Gastroesophageal sphincter (tissue), 3 donors: ENCODE measurements around the gene VTCN1.

Experiments
- CTCF ChIP-seq, 4 experiments: fragments of 200-600 bp in 2 of 4; fragments of 450-650 bp in 2 of 4; sonication (generic) in 1 of 4; IDR thresholded peaks; one replicate each; pipeline ENCODE4 v1.5.1; 2017 to 2019; ENCODE audit warnings: antibody characterized with exemption in 4 of 4, mild to moderate bottlenecking in 2 of 4, moderate library complexity in 2 of 4
- POLR2A ChIP-seq, 2 donors: fragments of 450-650 bp; IDR thresholded peaks; one replicate each; pipeline ENCODE4 v1.6.1; 2017; ENCODE audit warnings: antibody characterized with exemption in 2 of 2, mild to moderate bottlenecking in 2 of 2, moderate library complexity in 1 of 2
- POLR2AphosphoS5 ChIP-seq: sonication (generic); formaldehyde crosslinking; IDR thresholded peaks from one replicate; pipeline ENCODE4 v1.6.1; 2017; ENCODE audit warnings: antibody characterized with exemption

DNA sequence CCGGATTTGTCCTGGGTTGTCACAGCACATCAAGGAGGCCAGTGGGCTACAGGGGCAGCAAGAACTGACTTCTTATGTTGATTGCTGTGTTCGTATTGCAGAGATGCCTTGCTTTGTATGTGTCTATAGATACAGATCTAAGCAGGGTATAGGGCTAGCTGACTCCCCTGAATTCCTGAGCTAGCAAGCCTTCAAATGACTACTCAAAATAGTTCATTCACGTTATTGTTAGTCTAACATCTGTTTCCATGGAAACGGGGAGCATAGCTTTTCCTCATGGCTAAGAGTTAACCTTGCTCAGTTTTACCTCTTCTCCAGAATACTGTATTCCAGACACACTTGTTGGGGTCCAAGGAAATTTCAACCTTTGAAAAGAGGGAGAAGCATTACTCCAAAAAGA, 113.3 kb downstream of the VTCN1 start:
- TF ChIP-seq CTCF (IDR thresholded peaks at IDR 0.05) (no peak), POLR2A (IDR thresholded peaks at IDR 0.05) (no peak), POLR2AphosphoS5 (no peak)
